Astrocyte (in vitro differentiated cells and primary cell): Measurements from ENCODE around the gene SIRT6. TPM values are rescaled to one million over a fixed set of nuclear protein-coding genes. Genes with fewer than 3 reads are reported as not detected.

ENCODE experiments used
- DNase-seq: peaks from one replicate; pipeline ENCODE4 v3.0.0-alpha.2; 2010; ENCODE audit warnings: low read depth
- FAIRE-seq: peaks from 2 replicates; lab custom pipeline; 2011; peaks lifted over from hg19 to GRCh38; lab: Jason Lieb, UNC
- H2AFZ ChIP-seq: 2 replicates; pipeline ENCODE4 v1.6.0; 2012; ENCODE audit warnings: low read depth, low read length, inconsistent platforms
- H3K27ac ChIP-seq: 2 replicates; pipeline ENCODE4 v1.5.1; 2011; ENCODE audit warnings: low read depth, low read length, inconsistent platforms
- H3K27me3 ChIP-seq: 2 replicates; pipeline ENCODE4 v1.6.0; 2011; ENCODE audit warnings: low read length, inconsistent platforms; ENCODE audit not compliant: insufficient read depth
- H3K36me3 ChIP-seq: 2 replicates; pipeline ENCODE4 v1.5.1; 2011; ENCODE audit warnings: low read length, inconsistent platforms; ENCODE audit not compliant: insufficient read depth
- H3K4me1 ChIP-seq: 2 replicates; pipeline ENCODE4 v1.5.1; 2011; ENCODE audit warnings: low read length, inconsistent platforms; ENCODE audit not compliant: insufficient read depth
- H3K4me2 ChIP-seq: 2 replicates; pipeline ENCODE4 v1.6.0; 2012; ENCODE audit warnings: low read length, inconsistent platforms
- H3K4me3 ChIP-seq: 2 replicates; pipeline ENCODE4 v1.5.1; 2011; ENCODE audit warnings: low read depth, mild to moderate bottlenecking, low read length, inconsistent platforms; ENCODE audit not compliant: insufficient read depth
- H3K79me2 ChIP-seq: 2 replicates; pipeline ENCODE4 v1.6.0; 2012; ENCODE audit warnings: mild to moderate bottlenecking, low read length, inconsistent platforms; ENCODE audit not compliant: insufficient read depth
- H3K9ac ChIP-seq: 2 replicates; pipeline ENCODE4 v1.6.0; 2012; ENCODE audit warnings: mild to moderate bottlenecking, low read length, inconsistent platforms
- H3K9me3 ChIP-seq: 2 replicates; pipeline ENCODE4 v1.5.1; 2012; ENCODE audit warnings: low read depth, mild to moderate bottlenecking, low read length, inconsistent platforms; ENCODE audit not compliant: insufficient read depth
- H4K20me1 ChIP-seq: 2 replicates; pipeline ENCODE4 v1.6.0; 2012; ENCODE audit warnings: low read length, inconsistent platforms; ENCODE audit not compliant: insufficient read depth
- H3K27ac Mint-ChIP-seq: one replicate; pipeline ENCODE4 v1.8.0; 2021; ENCODE audit warnings: mild to moderate bottlenecking, mixed read lengths; ENCODE audit not compliant: unreplicated experiment
- H3K27me3 Mint-ChIP-seq: one replicate; pipeline ENCODE4 v1.8.0; 2021; ENCODE audit warnings: low read depth, mixed read lengths; ENCODE audit not compliant: unreplicated experiment
- H3K36me3 Mint-ChIP-seq: one replicate; pipeline ENCODE4 v1.8.0; 2021; ENCODE audit warnings: low read depth, mixed read lengths; ENCODE audit not compliant: unreplicated experiment
- H3K4me1 Mint-ChIP-seq: one replicate; pipeline ENCODE4 v1.8.0; 2021; ENCODE audit warnings: low read depth, mixed read lengths; ENCODE audit not compliant: unreplicated experiment
- H3K4me3 Mint-ChIP-seq: one replicate; pipeline ENCODE4 v1.8.0; 2021; ENCODE audit warnings: mild to moderate bottlenecking, moderate library complexity, mixed read lengths; ENCODE audit not compliant: unreplicated experiment
- H3K9me3 Mint-ChIP-seq: one replicate; pipeline ENCODE4 v1.8.0; 2021; ENCODE audit warnings: mild to moderate bottlenecking, mixed read lengths; ENCODE audit not compliant: unreplicated experiment
- CTCF ChIP-seq: IDR thresholded peaks from 2 replicates; pipeline ENCODE4 v1.5.1; 2011; ENCODE audit warnings: low read depth, mild to moderate bottlenecking, inconsistent platforms, low read length, moderate library complexity; ENCODE audit not compliant: insufficient read depth
- EZH2 ChIP-seq: IDR thresholded peaks from 2 replicates; pipeline ENCODE4 v1.6.1; 2012; ENCODE audit warnings: mild to moderate bottlenecking, low read length, inconsistent platforms; ENCODE audit not compliant: insufficient read depth
- total RNA-seq: library from RNA; stranded (reverse); gene quantifications from 2 replicates; pipeline ENCODE4 v1.2.1, GENCODE V29; 2021

SIRT6 gene
- total RNA-seq, 1 donor from 2014 or later, result 29.2 TPM

- no peaks in the 10 kb centered on the region for H3K4me1 ChIP-seq
- no peak overlapping the region for H3K4me3 Mint-ChIP-seq
- no peak overlapping the region for H3K4me3 ChIP-seq
- H3K36me3 ChIP-seq, result no peaks in the 10 kb centered on the region
- no peaks in the 10 kb centered on the region for H4K20me1 ChIP-seq
- no peaks in the 10 kb centered on the region for H3K4me1 Mint-ChIP-seq
- H3K9ac ChIP-seq, result no peak overlapping the region
- H3K27me3 ChIP-seq, result no peaks in the 10 kb centered on the region
- H3K36me3 Mint-ChIP-seq, result no peaks in the 10 kb centered on the region
- H3K27ac ChIP-seq, result no peak overlapping the region
- TF ChIP-seq CTCF (peak; percentile 43), EZH2 (no peak)
- H3K27ac Mint-ChIP-seq, result no peak overlapping the region
- DNase-seq (no peak), FAIRE-seq (no peak)
- H2AFZ ChIP-seq, result no peak overlapping the region
- no peaks in the 10 kb centered on the region for H3K9me3 Mint-ChIP-seq
- H3K4me2 ChIP-seq, result no peak overlapping the region
- H3K9me3 ChIP-seq, result no peaks in the 10 kb centered on the region
- H3K27me3 Mint-ChIP-seq, result peaks cover under 1% of the 10 kb centered on the region
- H3K79me2 ChIP-seq, result no peaks in the 10 kb centered on the region
Observed at GRCh38 chr19:4206818-4207484, 24.6 kb upstream of the SIRT6 start.

- Mint-ChIP-seq H3K9me3 (peaks cover 8% of the 10 kb centered on the region), H3K27ac (no peak overlapping the region), H3K36me3 (peaks cover 2% of the 10 kb centered on the region), H3K4me3 (no peak overlapping the region), H3K4me1 (peaks cover 2% of the 10 kb centered on the region), H3K27me3 (peaks cover 39% of the 10 kb centered on the region)
- no peaks in the 10 kb centered on the region for H3K4me1 ChIP-seq
- no peak overlapping the region for H3K27ac ChIP-seq
- no peak overlapping the region for H3K4me2 ChIP-seq
- no peaks in the 10 kb centered on the region for H3K9me3 ChIP-seq
- H3K9ac ChIP-seq, result no peak overlapping the region
- no peaks in the 10 kb centered on the region for H3K36me3 ChIP-seq
- H4K20me1 ChIP-seq, result peaks cover 5% of the 10 kb centered on the region
- no peak for FAIRE-seq
- no peak overlapping the region for H3K4me3 ChIP-seq
- H2AFZ ChIP-seq, result no peak overlapping the region
- TF ChIP-seq CTCF (no peak), EZH2 (no peak)
- no peak for DNase-seq
- peaks cover 26% of the 10 kb centered on the region for H3K27me3 ChIP-seq
- no peaks in the 10 kb centered on the region for H3K79me2 ChIP-seq
Observed at GRCh38 chr19:4201798-4202197, 19.4 kb upstream of the SIRT6 start.

GRCh38 chr19:4200940-4201542 lies 18.7 kb upstream of the SIRT6 start:
- H3K4me1 ChIP-seq, result no peaks in the 10 kb centered on the region
- H3K27me3 ChIP-seq, result peaks cover 26% of the 10 kb centered on the region
- peaks cover 5% of the 10 kb centered on the region for H4K20me1 ChIP-seq
- H3K79me2 ChIP-seq, result no peaks in the 10 kb centered on the region
- no peak overlapping the region for H3K27ac ChIP-seq
- TF ChIP-seq CTCF, result no peak
- no peak for TF ChIP-seq EZH2
- no peaks in the 10 kb centered on the region for H3K36me3 ChIP-seq
- H3K4me1 Mint-ChIP-seq, result peaks cover 2% of the 10 kb centered on the region
- H3K9me3 ChIP-seq, result no peaks in the 10 kb centered on the region
- no peak overlapping the region for H3K27ac Mint-ChIP-seq
- H3K27me3 Mint-ChIP-seq, result peaks cover 42% of the 10 kb centered on the region
- peaks cover 8% of the 10 kb centered on the region for H3K9me3 Mint-ChIP-seq
- no peak for DNase-seq
- H2AFZ ChIP-seq, result no peak overlapping the region
- peaks cover 2% of the 10 kb centered on the region for H3K36me3 Mint-ChIP-seq
- H3K4me3 Mint-ChIP-seq, result no peak overlapping the region
- H3K4me3 ChIP-seq, result no peak overlapping the region
- no peak overlapping the region for H3K4me2 ChIP-seq
- no peak for FAIRE-seq
- H3K9ac ChIP-seq, result no peak overlapping the region
